Activated CD8-positive, alpha-beta memory T cell treated with anti-CD3 and anti-CD28 coated beads, Interleukin-2, amount 50 U/mL, for 48 hours (primary cell): ENCODE results near the gene GMDS.

Experiments
- DNase-seq: peaks from one replicate; pipeline ENCODE4 v3.0.0-alpha.2; 2020

The GMDS gene

GRCh38 chr6:1631251-1631650 lies 614.2 kb downstream of the GMDS start:
- DNase-seq = no peak

DNA sequence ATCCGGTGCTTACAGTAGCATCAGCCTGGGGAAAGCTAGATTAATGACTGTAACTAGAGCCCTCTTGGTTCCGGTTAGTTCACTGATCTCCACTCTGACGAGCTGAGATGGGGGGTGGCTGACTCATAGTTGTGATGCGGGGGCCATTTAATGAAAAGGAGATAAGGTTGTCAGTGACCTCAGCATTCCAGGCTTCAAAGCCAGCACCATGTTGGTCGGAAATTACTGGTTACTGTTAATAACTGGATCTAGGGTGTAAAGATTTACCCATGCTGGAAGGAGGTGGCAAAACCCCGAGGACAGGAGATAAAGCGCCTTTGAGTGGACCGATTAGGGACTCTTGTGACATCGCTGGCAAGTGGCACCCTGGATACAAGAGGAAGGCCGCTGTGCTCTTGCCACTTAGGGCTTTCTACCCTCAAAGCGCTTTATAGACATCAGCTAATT lies 614.6 kb downstream of the GMDS start:
- no peak for DNase-seq

DNA sequence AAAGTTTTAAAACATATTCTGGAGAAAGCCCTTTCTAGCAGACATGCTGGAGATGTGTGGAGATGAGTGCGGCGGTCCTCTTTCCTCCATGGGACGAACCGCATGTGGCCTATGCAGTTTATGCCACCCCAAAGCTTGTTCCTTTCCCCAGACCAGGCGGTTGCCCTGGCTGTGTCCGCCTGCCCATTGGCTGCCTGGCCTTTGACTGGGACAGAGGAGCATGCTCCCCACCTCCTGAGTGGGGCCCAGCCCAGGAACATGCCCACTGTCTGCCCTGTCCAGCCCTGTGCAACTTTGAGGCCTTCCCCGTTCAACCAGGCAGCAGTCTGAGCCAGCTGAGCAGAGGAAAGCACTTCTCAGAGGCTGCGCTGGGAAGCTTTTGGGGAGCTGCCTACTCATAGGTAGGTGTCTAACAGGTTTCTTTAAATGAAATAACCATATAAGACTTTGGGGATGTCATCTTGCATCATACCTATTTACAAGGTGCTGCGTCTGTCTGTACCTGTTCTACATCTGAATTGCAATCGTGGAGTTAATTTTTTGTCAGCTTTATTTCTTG lies 615.1 kb downstream of the GMDS start:
- no peak for DNase-seq

DNA sequence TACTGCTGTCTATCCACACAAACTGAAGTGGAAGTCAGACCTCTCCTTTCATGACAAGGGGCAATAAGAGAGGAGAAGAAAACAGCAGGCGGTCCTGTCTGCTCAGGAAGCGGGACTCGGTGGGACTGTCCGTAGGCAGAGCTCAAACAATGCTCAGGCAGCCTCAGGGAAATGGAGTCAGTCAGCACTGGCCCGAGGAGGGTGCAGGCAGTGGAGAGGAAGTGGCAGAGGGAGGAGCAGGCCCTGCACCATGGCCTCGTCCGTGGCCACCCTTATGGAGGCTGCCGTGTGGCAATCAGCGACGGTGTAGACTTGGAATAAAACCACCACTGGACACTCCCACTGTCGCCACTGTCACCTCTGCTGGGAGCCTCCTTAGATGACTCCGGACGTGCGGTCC lies 616.1 kb downstream of the GMDS start:
- DNase-seq = no peak

GRCh38 chr6:1627827-1628560 lies 617.4 kb downstream of the GMDS start:
- no peak for DNase-seq

- no peak for DNase-seq
Observed at GRCh38 chr6:1626481-1626880, 618.9 kb downstream of the GMDS start.

GRCh38 chr6:1625794-1626435 lies 619.5 kb downstream of the GMDS start:
- no peak for DNase-seq

DNA sequence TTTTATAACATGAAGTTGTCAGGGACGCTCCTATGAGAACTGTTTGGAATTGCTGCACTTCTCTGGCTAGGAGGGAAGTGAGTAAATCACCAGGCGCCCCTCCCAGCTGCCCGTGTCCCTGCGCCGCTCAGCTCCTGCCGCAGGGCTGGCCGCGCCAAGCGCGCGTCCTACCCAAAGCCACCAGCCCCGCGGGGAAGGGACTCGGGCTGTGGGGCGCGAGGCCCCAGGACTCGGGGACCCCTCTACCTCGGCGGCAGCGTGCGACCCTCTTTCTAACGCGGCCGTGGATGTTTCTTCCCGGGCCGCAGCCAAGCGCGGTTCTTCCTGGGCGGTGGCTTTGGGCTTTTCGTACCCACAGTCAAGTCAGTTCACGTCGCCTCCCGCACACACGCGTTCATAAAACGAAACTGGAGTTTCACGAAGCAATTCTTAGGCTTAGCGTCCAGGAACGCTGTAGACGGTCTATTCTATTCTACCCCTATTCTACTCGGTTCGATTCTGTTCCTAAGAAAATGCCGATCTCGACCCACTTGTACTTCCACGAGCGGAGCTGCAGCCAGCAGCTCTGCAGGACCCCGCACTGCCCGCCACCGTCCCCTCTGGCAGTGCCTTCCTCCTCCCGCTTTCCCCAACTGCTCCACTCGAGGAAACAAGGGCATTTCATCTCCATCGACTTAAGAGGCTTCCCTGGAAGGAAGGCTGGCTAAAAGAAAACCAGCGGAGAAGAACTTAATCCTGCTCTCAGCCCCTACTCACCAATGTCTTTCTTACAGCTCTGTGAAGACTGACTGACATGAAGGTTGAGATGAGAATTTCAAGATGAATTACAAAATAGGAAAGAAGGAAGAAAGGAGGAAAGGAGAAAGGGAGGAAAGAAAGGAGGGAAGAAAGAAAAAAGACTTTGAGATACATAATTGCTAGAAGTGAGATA lies 620.3 kb downstream of the GMDS start:
- no peak for DNase-seq

DNA sequence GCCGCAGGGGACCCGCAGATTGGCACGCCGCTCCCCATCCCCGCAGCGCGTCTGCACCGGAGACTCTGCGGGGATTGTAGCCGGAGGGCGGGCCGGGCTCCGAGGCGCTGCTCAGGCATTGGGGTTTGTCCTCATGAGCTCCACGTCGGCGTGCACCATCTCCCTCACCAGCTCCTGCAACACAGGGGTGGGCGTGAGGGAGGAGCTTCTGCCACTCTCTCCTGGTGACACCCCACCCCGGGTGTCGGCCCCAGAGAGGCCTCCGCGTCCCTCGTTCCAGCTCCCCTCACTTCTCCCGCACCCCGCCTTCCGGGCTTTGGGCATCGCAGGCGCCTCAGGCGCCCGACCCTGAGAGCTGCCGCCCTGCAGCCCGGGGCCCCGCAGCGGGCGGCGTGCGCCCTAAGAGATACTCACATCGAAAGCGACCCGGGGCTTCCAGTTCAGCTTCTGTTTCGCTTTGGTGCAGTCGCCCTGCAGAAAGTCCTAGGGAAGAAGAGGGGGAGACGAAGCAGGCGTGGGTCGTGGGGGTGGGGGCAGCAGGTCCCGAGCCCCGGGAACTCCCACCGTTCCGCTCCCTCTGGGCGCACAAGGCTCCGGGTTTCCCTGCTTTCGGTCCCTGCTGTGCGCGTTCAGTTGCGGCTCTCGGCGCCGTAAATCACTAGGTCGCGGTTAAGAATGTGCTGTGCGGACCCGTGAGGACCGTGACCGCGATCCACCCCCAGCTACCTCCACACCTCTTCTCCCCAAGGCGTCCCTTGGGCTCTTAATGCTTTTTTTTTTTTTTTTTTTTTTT lies 621.2 kb downstream of the GMDS start:
- no peak for DNase-seq

DNA sequence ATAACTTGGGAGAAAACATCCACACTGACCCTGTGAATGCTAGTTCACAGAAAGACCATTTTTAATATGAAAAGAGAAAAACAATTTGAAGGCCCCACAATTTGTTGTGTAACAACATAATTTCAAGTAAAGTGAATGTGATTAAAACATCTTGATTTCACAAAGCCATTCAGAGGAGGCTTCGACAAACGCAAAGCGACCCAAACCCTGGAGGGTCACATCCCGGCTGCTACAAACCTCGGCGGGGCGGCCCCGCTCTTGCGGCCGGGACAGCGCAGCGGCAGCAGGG lies 621.7 kb downstream of the GMDS start:
- DNase-seq = no peak

DNA sequence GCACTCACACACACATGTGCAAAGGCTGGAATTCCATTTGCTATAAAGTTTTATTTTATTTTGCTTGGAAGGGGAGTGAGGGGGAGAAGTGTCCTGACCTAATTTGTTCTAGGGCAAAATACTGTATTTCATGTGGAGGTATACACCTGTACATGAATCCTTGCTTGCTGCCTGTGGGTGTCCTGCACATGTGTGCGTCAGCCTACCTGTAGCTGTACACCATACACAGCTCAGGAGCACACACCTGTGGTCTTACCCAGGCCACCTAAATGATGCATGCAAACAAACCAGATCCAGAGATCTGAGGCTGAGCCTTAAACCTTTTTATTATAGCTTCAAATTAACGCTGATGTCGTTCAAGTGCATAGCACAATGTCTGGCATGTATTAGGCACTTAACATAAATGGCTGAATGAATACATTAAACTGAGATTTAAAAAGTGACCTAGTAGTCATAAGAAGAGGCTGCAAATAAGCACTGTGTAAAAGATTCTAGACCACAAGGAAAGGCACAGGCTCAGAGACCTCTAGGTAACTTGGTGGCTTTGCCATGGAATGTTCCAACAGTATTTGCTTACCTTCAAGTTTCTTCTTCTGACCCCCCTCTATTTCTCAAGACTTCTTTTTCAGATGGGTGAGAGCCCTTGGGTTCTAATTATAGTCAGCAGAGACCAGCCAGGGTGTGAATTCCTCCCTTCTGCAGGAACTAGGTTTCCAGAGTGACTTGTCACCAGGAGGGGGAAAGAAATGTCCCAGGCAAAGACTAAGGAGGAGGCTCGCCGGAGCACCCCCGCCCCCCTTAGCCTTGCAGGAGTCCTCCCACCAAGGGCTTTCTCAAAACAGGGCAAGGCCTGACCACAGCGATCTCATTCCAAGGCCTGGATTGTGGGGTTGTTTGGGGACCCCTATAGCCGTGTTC lies 622.3 kb downstream of the GMDS start:
- no peak for DNase-seq

- DNase-seq = no peak
Observed at GRCh38 chr6:1622220-1622850, 623.1 kb downstream of the GMDS start.

DNA sequence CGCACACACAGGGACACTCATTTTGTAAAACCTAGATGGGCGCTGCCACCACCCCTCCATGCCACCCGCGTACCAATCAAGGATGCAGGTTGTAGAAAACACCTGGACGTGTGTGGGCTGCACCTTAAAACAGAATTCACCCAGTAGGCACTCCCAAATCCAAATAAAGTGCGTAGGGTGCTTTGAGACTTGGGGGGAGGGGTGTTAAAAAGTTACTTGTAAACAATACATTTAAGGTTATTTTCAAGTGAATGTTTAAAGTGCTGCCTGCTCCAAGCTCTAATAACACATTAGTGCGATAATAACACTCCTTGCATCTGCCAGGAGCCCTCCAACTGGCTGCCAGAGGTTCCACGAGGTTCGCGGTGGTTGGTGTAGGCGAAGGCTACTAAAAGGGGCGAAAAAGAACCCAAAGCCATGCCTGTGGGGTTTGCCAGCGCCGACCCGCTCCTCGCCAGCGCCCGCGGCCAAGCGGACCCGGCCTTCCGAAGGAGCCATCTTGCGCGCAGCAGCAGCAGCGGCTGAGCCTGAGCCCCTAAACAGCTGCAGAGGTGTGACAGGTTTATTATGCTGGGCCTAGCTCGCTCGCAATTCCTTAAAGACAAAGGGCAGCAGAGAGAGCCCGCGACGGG lies 624.2 kb downstream of the GMDS start:
- no peak for DNase-seq

GRCh38 chr6:1620504-1621069 lies 624.8 kb downstream of the GMDS start:
- DNase-seq = no peak

- DNase-seq = no peak
Observed at GRCh38 chr6:1619673-1620503, 625.5 kb downstream of the GMDS start.

GRCh38 chr6:1619098-1619672 lies 626.2 kb downstream of the GMDS start:
- no peak for DNase-seq

DNA sequence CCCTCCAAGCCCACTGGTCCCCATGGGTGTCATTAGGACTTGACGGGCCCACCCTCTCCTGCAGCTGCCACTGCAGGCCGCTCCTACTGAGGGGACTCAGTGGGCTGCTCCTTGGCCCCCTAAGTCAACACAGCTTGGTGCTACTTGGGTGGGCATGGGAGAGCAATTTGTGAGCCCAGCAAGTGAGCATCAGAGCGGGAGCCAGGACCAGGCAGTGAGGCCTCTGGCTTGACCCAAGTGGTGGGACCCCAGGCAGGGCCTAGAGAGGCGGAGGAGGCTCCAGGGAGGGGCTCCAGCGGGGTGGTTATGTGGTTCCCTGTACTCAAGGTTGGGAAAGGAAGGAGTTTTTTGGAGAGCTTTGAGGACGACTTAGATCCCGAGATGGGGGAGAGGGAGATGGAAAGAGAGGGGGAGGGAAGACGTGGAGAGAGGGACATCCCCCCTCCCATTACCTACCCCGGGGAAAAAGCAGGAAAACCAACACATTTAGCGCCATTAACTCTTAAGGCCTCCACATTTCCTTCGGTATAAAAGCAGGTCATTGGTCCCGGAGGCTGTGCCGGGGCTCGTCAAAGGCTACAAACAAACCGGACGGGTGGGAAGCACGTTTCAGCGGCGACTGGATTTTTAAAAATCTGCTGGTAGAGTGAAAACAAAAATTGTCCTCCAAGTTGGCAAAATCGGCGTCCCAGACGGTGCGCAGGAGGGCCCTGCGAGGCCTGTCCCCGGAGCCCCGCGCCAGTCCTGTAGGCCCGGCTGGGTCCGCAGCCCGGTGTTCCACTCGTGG lies 626.9 kb downstream of the GMDS start:
- no peak for DNase-seq
